SKM-1 (cell line): Measurements from ENCODE around the gene GLIPR1L1.
A peak's percentile ranks its signal among the peaks of the same experiment; 100 is the strongest.
"Not testable (repeated sequence)": the region's sequence is repeated elsewhere in the genome, so short reads cannot be mapped to it uniquely, and the experiment has no call there.

Source experiments
- DNase-seq: peaks from one replicate; lab custom pipeline; 2025; ENCODE audit not compliant: unreplicated experiment; lab: John Stamatoyannopoulos, UW

The GLIPR1L1 gene, protein sequence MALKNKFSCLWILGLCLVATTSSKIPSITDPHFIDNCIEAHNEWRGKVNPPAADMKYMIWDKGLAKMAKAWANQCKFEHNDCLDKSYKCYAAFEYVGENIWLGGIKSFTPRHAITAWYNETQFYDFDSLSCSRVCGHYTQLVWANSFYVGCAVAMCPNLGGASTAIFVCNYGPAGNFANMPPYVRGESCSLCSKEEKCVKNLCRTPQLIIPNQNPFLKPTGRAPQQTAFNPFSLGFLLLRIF

DNA sequence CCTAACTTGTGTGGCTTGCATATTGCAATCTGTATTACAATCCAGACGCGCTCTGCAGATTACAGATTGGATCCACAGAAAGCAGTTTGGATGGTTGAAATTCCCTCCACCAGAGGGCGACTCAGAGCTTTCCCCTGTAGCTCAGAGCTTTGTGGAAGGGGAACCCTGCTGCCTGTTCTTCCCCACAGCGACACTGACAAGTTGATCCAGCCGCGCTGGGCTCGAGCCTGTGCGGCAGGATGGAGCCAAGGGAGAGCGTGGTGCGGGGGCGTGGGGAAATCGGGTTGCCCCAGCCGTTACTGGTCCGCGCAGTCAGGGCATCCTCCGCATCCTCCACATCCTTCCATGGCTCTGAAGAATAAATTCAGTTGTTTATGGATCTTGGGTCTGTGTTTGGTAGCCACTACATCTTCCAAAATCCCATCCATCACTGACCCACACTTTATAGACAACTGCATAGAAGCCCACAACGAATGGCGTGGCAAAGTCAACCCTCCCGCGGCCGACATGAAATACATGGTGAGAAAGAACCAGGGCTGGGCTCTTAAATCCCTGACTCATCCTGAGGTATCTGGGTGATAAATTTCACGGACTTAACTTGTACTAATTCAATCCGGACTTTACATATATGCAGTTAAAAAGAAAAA lies at the start of gene GLIPR1L1:
GLIPR1L1 (plus strand) TSS at position 287 of the 647 bp plus-strand sequence; CDS start at position 346, 59 bp downstream.
- peak; percentile 32 for DNase-seq

- DNase-seq: no peak
Measured at GRCh38 chr12:75288860-75289259, 45.6 kb upstream of the GLIPR1L1 start.

DNA sequence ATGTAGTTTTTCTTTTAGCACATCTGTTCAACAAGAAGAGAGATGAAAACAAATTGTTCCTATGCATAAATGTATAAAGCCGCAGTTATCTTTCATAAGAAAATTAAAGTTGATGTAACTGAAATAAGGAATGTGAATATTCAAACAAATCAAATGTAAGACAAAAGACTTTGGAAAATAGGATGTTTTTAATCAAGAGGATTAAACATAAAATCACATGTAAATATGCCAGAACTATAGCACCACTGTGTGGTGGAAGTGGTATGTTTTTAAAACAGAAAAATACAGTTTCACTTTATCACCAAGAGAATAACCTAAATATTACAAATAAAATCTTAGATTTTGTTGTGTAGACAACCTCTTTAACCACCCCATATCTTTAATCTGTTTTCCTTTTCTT lies 44.7 kb upstream of the GLIPR1L1 start:
- DNase-seq: no peak

DNA sequence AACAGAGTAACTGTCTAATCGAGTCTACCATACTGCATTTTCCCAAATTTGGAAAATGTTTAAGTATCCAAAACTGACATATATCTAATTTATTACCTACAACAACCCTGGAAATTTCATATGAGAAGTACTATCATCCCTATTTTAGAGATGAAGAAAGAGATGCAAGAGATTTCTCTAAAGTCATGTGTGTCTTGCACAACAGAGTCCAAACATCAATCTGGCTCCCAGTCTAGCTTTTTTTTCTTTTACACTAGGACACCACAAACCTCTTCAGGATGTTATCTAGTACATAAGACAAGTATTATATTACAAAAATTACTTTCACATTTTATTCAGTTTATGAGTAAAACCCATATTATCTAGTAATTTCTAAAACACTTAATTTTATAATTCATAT lies 43.5 kb upstream of the GLIPR1L1 start:
- no peak for DNase-seq

GRCh38 chr12:75294336-75294735 lies 40.1 kb upstream of the GLIPR1L1 start:
- no peak for DNase-seq

DNA sequence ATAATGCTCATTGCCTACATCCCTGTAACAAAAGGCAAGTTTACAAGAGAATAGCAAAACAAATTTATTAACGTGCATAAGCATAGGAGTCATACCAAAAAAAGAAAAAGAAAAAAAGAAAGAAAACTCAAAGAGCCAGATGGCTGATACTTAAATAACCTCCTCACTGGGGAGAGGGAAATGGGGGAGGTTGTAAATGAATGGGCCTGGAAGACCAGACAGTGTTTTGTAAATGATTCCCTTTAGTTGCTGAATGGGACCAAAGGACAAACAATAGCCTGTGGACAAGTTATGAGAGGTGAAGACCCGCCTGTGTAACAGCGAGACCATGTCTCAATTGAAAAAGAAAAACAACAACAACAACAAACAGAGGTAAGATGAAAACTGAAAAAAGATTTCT lies 39.7 kb upstream of the GLIPR1L1 start:
- DNase-seq: no peak

- no peak for DNase-seq
Measured at GRCh38 chr12:75302225-75302624, 32.2 kb upstream of the GLIPR1L1 start.

DNA sequence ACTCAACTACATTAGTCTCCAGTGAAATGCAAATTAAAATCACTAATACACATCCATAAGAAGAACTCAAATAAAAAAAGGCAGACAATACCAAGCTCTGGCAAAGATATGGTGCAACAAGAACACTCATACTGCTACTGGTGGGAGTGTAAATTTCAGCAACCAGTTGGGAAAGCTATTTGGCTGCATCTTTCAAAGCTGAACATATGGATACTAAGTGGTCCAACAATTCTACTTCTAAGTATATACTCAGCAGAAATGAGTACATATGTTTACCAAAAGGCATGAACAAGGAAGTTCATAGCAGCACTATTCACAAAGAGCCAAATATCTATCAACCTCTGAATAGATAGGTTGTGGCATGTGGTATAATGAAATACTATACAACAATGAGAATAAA lies 31.7 kb upstream of the GLIPR1L1 start:
- no peak for DNase-seq

- DNase-seq: no peak
Measured at GRCh38 chr12:75305412-75306332, 28.8 kb upstream of the GLIPR1L1 start.

DNA sequence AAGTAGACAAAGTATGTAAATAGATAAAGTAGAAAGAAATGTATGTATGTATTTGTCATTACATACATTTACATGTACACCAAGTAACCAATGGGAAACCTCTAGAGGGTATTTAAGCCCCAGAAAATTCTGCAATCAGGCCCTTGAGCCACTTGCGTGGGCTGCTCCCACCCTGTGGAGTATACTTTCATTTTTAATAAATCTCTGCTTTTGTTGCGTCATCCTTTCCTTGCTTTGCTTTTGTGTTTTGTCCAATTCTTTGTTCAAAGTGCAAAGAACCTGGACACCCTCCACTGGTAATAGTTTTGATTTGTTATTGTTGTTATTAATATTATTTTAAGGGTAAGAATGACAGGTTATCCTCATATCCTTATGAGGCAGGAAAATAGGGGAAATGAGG lies 26.2 kb upstream of the GLIPR1L1 start:
- DNase-seq: no peak

GRCh38 chr12:75311369-75311768 lies 23.1 kb upstream of the GLIPR1L1 start:
- no peak for DNase-seq

DNA sequence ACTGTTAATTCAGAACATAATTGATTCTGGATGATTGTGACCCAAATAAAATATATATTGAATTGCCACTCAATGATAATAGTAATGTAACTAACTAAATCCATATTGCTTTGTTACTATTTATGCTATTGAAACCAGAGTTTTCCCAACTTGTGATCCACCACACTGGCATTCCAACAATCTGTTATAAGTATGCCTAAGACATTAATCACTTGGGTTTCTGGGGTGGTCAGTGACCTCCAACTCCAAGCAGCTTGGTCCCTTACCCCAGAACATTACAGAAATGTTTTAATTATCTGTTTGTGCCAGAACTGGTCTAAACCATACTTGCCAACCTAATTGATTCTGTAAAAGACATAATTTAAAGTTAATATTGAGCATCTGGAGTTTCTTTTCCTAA lies 19.0 kb upstream of the GLIPR1L1 start:
- no peak for DNase-seq

- no peak for DNase-seq
Measured at GRCh38 chr12:75317784-75318183, 16.7 kb upstream of the GLIPR1L1 start.

DNA sequence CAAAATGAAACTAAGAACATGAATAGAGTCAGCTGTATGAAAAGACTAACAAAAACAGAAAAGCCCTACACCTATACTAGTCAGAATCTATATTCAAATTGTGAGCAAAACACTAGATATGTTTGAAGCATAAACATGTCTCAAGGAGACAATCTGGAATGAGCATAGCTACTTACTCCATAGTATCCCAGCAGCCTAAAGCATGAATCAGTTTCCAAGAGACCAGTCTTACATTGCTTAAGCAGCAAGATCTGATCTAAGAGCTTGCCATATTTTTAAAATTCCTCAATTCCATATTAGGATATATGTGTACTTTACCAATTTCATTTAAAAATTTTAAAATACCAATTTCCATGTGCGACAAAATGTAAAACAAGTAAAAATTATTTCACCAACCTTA lies 12.0 kb upstream of the GLIPR1L1 start:
- no peak for DNase-seq

DNA sequence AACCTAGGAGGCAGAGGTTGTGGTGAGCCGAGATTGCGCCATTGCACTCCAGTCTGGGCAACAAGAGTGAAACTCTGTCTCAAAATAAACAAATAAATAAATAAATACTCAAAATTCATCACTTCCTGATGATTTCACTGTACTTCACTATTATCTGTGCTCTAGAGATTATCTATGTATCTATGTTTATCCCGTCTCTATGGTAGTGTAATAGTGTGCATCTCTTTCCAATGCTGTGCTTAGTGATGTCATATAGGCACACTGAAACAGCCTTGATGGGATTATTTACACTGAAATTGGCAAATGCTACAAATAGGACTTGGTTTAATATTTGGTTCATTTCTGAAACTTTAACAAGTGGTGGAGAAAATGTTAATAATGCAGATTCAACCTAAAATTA lies 10.8 kb upstream of the GLIPR1L1 start:
- DNase-seq: no peak

- DNase-seq: no peak
Measured at GRCh38 chr12:75327642-75328041, 6.8 kb upstream of the GLIPR1L1 start.

GRCh38 chr12:75329918-75330826 lies 4.3 kb upstream of the GLIPR1L1 start, which contains the start of gene CAPS2:
Gene CAPS2 (minus strand): TSS chr12:75330324. CDS start chr12:75326498, 3,826 bp downstream.
- peak; percentile 38 for DNase-seq

- no peak for DNase-seq
Measured at GRCh38 chr12:75337905-75338304, 3.4 kb downstream of the GLIPR1L1 start.

DNA sequence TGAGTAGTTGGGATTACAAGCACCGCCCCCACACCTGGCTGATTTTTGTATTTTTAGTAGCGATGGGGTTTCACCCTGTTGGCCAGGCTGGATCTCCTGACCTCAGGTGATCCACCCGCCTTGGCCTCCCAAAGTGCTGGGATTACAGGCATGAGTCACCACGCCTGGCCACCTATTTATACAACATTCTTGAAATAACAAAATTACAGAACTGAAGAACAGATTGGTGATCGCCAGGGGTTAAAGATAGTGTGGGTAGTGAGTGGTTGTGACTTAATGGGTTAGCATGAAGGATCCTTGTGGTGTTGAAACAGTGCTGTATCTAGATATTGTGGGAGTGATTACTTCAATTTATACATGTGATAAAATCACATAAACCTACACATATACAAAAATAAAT lies 7.4 kb downstream of the GLIPR1L1 start:
- DNase-seq: no peak

GRCh38 chr12:75345531-75345930 lies 11.1 kb downstream of the GLIPR1L1 start:
- DNase-seq: no peak

GRCh38 chr12:75346215-75346614 lies 11.7 kb downstream of the GLIPR1L1 start:
- not testable (repeated sequence) for DNase-seq
